Medulla oblongata (tissue), 1 donor: ENCODE data around the gene SLC27A5.
"Not testable (repeated sequence)": the region's sequence is repeated elsewhere in the genome, so short reads cannot be mapped to it uniquely, and the experiment has no call there.

Experiments used
- DNase-seq: peaks from one replicate; pipeline ENCODE4 v3.0.0-alpha.2; 2015; ENCODE audit errors: extremely low spot score

SLC27A5 gene

DNA sequence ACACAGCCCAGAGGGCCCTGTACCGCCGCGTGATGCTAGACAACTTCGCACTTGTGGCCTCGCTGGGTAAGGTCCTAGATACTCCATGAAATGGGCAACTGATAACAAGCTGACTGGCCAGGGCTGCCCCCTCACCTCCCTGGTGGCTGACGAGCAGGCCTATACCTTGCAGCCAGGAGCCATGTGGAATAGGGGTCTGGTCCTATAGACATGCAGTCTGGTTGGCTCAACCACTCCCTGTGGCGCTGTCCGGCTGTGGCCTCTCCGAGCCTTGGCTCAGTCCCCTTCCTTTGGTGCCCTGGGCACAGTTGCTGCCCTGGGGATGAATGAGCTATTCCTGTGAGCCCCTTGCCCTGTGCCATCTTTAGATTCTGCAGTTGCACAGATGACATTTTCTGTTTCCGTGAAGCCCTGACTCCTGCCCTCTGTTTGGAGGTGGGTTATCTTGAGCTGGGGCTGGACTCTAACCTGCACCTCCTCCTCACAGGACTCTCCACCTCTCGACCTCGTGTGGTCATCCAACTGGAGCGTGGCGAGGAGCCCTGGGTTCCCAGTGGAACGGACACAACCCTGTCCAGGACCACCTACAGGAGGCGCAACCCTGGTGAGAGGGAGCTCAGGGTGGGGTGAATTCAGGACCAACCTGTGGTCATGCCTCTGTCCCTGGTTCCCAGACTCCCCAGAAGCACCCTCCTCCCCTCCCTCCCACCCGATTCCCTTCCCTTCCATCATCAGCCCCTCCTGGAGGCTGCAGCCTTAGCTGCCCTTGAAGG, 42.4 kb downstream of the SLC27A5 start:
- no peak for DNase-seq

GRCh38 chr19:58468216-58468839, 43.5 kb downstream of the SLC27A5 start:
- no peak for DNase-seq

- peak; percentile 99 for DNase-seq
These were observed 44.8 kb downstream of the SLC27A5 start, which contains the start of gene ZNF324 for GRCh38 chr19:58466760-58467589. TSS of gene ZNF324 (plus strand) at chr19:58467080. CDS start at chr19:58469186, 2,106 bp downstream.

DNA sequence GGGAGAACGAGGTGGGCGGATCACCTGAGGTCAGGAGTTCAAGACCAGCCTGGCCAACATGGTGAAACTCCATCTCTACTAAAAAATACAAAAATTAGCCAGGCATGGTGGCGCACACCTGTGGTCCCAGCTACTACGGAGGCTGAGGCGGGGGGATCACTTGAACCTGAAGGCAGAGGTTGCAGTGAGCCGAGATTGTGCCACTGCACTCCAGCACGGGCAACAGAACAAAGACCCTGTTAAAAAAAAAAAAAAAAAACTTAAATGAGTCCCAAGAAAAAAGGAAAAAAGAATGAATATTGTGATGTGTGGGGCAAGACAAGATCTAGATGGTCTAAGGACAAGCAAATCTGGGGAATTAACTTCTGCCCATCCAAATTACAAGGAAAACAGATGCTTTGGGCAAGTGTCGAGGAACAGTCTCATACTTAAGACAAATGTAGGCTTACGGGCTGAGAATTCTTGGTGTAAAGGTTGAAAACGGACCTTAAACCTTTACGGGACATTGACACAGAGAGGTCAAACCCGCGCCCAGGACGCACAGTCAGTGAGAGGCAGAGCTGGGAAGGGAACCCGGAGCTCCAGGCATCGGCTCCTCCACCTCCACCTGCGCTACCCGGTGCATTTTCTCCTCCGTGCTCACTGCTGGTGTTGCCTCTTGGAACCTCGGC, 45.6 kb downstream of the SLC27A5 start:
- no peak for DNase-seq

DNA sequence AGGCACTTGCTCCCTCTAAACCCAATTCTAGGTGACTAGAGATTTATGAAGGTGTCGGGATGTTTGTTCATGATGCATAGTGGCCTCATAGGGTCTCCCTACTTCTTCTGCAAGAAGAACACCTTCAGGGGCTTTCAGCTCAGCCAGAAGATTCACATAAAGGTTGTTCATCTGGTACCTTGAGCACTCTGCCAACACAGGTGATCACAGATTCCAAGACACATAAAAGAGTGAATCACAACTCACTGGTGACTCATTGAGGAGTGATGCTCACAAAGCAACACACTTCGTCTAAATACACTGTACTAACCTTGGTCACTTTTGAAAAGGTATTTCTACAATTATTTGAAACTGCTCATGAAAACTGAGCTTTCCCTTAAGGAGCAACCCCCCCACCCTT, 51.8 kb downstream of the SLC27A5 start:
- DNase-seq, result no peak

DNA sequence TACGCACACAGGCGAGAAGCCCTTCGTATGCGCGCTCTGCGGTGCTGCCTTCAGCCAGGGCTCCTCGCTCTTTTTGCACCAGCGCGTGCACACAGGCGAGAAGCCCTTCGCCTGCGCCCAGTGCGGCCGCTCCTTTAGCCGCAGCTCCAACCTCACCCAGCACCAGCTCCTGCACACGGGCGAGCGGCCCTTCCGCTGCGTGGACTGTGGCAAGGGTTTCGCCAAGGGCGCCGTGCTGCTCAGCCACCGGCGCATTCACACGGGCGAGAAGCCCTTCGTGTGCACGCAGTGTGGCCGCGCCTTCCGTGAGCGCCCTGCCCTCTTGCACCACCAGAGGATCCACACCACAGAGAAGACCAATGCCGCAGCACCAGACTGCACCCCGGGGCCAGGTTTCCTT, 55.7 kb downstream of the SLC27A5 start:
- no peak for DNase-seq

DNA sequence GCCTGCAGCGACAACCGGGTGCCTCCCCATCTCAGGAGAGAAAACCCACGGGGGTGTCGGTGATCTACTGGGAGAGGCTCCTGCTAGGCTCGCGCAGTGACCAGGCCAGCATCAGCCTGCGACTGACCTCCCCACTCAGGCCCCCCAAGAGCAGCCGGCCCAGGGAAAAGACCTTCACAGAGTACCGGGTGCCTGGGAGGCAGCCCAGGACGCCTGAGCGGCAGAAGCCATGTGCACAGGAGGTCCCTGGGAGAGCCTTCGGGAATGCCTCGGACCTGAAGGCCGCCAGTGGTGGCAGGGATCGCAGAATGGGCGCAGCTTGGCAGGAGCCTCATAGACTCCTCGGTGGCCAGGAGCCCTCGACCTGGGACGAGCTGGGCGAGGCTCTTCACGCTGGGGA, 56.5 kb downstream of the SLC27A5 start:
- no peak for DNase-seq

DNA sequence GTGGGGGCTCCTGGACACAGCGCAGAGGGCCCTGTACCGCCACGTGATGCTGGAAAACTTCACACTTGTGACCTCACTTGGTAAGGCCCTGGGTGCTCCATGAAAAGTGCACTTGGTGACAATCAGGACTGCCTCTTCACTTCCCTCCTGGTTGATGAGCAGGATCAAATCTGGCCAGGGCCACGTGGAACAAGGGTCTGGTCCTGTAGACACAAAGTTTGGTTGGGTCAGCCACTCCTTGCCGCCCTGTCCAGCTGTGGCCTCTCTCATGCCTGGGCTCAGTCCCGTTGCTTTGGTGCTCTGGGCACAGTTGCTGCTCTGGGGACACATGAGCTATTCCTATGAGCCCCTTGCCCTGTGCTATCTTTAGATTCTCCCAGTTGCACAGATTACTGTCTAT, 58.0 kb downstream of the SLC27A5 start:
- no peak for DNase-seq

GRCh38 chr19:58451358-58452101, 60.3 kb downstream of the SLC27A5 start, which contains the start of gene ZNF324B:
TSS of gene ZNF324B (plus strand) at chr19:58451622. CDS start at chr19:58453702, 2,080 bp downstream.
- peak; percentile 98 for DNase-seq

- peak; percentile 17 for DNase-seq
These were observed 60.9 kb downstream of the SLC27A5 start for GRCh38 chr19:58450856-58451357.

GRCh38 chr19:58449980-58450379, 61.8 kb downstream of the SLC27A5 start:
- DNase-seq, result not testable (repeated sequence)

- DNase-seq, result not testable (repeated sequence)
These were observed 62.9 kb downstream of the SLC27A5 start for GRCh38 chr19:58448860-58449259.
